Stimulated activated CD8-positive, alpha-beta memory T cell treated with anti-CD3 and anti-CD28 coated beads, Interleukin-7, amount 100 ng/mL, for 1 hour (primary cell): ENCODE results near the gene MBNL2.

Experiments
- DNase-seq, 2 donors: peaks; one replicate each; pipeline ENCODE4 v3.0.0-alpha.2; 2020; ENCODE audit warnings: low read depth in 2 of 2

MBNL2 gene

GRCh38 chr13:97211300-97211699, 10.8 kb upstream of the MBNL2 start:
- no peak for DNase-seq

DNA sequence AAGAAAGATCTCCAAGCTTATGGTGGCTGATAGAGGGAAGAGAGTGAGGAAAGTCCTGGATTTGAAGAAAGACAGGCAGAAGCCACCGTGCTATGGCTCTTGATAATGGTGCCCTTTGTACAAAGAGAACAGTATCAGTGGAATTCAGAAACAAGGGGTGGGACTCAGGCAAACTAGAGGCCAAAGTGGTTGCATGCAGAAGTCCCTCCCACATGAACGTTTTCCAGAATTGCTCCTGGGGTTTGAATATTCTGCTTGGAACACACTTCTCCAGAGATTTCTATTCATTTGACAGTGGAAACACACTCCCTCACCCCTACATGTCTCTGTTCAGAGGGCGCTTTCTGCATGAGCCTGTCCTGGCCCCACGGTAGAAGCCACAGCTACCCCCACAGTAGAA, 10.1 kb upstream of the MBNL2 start:
- DNase-seq: no peak

DNA sequence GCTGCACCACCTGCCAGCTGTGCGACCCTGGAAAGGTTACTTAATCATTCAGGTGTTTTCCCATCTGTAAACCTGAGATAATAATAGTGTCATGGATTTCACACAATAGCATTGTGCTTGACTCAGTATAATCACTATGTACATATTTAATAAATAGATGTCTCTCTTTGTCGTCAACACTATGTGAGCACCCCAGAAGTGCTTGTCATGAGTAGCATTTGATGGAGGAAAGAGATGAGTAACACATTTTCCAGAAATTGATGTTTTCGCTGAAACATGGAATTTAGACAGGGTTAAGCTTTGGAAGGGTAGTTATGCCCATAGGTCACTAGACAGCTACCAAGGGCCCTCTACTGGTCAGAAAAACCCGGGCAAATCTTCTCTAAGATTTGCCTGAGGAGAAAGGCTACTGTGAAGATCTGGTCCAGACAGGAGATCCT, 9.5 kb upstream of the MBNL2 start:
- no peak for DNase-seq

DNA sequence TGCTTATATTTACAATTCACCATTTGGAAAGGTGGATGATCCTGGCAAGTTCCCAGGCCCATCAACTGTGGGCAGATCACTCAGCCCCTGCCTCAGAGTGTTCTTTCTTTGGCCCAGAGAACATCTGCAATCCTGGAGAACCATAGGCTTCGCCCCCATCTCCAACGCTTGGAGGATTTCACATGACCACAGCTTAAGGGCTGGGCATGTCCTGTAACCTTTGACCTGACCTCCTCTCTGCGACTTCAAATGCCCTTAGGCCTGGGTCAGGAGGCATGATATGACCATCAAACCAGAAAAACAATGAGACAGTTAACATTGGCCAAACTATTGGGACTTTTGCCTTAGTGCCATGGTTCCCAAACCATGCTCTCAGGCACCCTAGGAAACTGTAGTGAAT, 7.2 kb upstream of the MBNL2 start:
- no peak for DNase-seq

- DNase-seq: no peak
Observed at GRCh38 chr13:97215325-97215724, 6.8 kb upstream of the MBNL2 start.

DNA sequence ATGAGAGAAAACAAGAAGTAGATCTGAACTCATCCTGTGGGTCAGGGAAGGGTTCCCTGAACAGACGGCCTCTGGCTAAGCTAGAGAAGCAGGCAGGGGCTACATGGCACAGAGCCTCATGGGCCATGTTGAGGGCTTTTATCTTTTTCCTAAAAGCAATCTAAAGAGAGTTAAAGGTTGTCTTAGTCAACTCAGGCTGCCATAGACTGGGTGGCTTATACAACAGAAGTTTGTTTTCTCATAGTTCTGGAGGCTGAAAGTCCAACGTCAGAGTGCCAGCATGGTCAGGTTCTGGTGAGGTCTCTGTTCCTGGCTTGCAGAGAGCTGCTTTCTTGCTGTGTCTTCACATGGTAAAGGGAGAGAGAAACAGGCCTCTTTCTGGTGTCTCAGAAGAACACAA, 2.9 kb upstream of the MBNL2 start:
- DNase-seq: no peak

DNA sequence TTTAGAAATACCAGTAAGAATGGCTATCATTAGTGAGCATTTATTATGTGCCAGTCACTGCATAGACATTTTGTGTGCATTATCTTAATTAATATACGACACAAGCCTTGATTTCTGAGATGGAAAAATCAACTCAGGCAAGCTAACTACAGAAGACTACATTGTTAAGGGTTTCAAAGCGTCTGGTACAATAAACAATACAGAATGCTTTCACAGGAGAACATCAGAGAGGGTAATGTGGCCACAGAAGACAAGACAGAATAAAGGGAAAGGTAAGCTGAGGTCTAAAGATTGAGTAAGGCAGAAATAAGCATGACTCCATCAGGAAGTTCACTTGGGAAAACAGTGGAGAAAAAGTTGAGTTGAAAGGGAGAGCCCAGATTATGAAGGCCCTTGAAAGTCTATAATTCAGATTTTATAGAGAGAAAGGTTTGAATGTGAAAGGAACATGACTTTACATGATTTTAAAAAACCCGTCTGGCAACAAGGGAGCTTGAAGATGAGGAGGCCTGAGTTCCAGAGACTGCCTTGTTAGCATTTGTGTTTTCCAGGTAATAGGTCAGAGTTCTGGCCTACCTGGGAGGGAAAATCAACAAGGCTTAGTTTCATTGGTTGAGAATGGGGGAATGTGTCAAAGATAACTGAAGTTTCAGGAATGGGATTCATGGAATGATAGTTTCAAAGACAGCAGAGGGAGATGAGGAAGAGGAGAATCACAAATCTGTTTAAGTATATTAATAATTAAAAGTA, 1.8 kb upstream of the MBNL2 start:
- DNase-seq: no peak

DNA sequence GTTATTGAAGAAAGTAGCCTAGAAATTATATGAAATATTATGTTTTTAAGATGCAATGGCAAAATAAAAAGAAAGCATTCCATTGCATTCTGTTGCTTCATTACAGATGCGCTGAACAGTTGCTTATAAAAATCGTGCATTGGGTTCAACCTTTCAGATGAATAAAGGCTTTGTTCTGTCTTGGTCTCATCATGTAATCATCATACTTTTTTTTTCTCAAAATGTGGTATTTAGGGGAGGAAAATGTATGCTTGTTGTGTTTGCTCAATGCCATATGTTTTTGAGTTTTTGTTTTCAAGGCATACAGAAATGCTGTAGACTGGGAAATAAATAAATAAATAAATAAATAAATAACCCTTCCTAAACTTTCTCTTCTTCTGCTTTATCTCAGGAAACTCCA, 1.1 kb upstream of the MBNL2 start:
- DNase-seq: no peak

GRCh38 chr13:97221466-97221865, 667 bp upstream of the MBNL2 start:
- no peak for DNase-seq

GRCh38 chr13:97223037-97223710, 1.0 kb downstream of the MBNL2 start:
- no peak for DNase-seq

DNA sequence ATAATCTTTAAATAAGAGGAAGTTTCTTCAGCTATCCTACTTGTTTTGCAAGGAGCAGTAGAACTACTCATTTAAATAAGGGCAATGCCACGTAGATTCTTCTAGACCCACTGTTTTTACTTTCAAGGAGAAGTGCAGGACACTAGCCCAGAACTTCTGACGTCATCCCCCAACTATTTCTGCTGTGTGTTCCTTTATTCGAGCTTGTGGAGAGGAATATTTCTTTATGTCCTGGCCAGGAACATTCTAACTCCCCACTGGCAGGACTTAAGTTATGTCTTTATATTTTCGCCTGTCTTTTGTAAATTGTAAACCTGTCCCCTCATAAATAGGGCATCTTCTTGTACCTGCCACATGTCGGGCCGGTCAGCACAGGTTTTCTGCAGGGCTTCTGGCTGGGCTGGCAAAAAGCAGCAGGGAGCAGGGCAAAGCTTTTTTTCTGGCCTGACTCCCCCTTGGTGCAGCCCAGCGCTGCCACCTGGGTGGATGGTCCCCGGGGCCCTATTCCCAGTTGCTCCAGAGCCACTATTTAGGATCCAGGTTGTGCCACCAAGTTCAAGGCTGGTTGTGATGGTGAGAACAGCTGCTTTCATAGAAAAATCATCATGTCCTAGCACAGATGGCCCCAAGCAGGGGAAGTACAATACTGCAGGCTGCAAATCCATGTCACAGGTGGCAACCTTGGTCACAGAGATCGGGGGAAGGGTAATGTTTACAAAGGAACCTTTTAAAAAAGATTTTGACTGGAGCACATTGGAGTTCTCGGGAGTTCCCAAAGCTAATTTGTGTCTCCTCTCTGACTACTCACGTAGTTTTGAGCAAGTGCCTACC, 1.8 kb downstream of the MBNL2 start:
- no peak for DNase-seq

DNA sequence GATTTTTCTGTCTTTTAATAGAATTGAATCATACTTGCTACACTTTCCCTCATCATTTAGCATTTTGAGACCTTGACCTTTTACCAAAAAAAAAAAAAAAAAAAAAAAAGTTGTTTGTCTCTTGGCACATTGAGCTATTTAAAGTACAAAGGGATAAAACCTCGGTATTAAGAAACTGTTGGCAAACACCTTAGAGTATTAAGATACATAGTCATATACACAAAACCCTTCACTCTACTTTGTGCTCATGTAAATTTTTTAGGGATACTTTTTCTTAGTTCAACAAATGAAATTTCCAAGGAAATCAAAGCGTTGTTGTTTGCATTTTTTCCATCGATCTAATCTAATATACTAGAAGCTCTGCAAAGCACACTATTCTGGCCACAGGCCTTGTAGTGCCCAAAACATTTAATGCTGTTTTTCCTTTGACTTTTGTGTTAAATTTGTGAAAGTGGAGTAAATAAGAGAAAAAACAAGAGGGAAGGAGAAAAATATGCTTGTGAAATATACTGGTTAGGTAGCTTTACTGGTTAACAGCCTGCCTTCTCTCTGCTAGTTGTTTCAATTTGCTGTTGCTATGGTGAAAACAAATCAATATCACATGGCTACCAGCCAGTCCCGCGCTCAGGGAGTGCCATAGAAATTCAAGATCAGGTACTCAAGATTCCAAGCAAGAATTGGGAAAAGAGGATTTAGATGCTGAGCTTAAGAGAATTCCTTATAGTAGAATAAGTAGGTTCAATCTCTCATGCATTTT, 2.6 kb downstream of the MBNL2 start:
- no peak for DNase-seq

DNA sequence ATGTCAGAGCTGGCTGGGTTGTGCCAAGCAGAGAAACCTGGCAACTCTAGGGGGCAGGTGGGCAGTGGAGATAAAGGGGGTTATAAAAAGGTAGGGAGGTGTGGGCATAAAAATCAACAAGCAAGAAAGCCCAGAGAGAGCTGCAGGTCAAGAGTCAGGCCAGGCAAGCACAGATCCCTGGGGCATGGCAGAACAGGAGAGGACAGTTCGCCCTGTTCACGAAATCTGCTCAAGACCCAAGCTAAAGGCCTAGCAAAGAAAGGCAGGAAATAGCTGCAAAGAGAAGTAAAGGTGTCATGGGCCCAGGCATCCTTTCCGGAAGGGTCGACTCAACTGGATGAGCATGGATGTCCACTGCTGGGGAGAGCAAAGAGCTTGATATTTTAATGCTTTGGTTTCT, 3.4 kb downstream of the MBNL2 start:
- no peak for DNase-seq

GRCh38 chr13:97226013-97226412, 3.9 kb downstream of the MBNL2 start:
- DNase-seq: no peak

DNA sequence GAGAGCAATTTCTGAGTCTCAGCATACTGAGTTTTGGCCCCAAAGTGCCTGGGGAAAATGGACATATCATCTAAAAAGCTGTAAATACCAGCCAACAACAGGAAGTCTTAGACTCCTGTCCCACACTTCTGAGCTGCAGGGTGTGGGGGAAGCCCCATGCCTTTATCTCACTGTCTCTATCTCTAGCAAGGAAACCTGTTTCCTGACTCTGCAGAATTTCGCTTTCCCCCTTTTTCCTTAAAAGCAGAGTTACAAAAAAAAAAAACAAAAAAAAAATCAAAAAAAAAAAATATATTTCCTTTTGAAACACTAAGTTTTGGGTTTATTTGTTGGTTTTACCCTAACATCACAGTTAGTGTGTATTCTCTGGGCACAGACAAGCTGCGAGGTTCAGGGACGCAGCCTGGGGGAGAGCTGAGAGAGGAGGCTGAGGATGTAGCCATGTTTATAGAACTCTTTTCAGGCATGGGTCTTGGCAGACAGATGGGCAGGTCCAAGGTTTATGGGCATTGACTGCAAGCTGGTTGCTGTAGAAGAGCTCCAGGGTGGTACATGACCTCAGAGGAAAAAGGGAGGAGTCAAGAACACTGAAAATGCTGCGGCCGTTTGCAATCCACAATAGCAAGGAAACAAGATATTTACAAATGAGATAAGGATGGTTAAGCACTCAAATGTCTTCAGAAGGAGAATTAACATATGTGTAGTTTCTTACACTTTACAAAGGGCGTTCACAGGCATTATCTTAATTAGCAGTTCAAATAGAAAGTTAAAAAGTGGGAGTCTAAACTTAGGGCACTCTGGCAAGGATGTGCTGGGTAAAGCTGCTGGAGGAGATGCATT, 4.9 kb downstream of the MBNL2 start:
- peak in 1 of 2 donors; percentile 30 for DNase-seq

GRCh38 chr13:97228850-97229521, 6.9 kb downstream of the MBNL2 start:
- no peak for DNase-seq

- DNase-seq: no peak
Observed at GRCh38 chr13:97229699-97230098, 7.6 kb downstream of the MBNL2 start.

DNA sequence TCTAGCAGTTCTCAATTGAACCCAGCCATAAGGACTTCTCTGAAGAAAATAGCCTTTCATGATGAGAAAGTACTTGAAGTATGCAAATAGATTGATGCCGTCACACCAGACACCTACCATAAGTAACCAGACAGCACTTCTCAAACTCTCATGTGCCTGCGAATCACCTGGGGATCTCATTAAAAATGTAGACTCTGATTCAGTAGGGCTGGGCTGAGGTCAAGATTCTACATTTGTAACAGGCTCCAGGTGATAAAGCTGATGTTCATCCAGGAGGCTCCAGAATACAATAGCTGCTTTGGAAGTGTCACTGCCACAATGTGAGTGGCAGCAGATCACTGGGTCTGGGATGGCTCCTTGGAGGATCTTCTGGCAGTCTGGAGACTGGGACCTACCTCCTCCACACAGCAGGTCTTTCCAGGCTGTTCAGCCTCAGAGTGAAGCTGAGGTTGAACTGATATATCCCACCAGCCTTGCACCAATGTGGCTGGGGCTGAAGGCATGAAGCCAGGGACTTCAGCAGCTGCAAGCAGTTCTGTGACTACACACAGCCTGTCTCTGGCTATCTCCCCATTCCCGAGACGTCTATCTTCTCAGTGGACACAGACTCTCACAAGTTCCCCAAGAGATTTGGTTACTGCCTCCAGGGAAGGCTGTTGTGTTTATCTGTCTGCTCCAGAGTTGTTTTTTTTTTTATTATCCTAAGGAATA, 9.1 kb downstream of the MBNL2 start:
- no peak for DNase-seq

- no peak for DNase-seq
Observed at GRCh38 chr13:97231829-97232196, 9.7 kb downstream of the MBNL2 start.

GRCh38 chr13:97233499-97233898, 11.4 kb downstream of the MBNL2 start:
- no peak for DNase-seq
